Cerebellar nuclear complex (tissue), 1 donor: ENCODE results near the gene CCBE1.

Source experiments
- DNase-seq, 2 experiments: peaks; one replicate each; lab custom pipeline; 2025; lab: John Stamatoyannopoulos, UW

CCBE1 gene

DNA sequence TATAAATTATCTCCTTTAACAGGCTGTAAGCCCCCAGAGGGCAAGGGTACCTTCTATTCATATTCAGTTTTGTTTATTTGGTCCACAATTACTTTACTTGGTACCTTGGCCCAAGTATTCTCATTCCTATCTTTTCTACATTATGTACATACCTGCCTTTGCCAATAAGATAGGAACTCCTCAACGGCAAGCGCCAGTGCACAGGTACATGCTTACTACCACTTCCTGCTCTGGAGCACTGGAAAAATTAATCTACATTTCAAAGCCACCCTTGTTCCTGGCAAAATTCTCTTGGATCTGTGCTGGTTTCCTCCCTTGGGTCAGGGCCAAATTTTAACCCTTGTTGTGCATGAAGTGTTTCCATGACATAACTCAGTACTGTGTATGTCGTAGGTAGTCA lies 303.8 kb downstream of the CCBE1 start:
- DNase-seq, result no peak

DNA sequence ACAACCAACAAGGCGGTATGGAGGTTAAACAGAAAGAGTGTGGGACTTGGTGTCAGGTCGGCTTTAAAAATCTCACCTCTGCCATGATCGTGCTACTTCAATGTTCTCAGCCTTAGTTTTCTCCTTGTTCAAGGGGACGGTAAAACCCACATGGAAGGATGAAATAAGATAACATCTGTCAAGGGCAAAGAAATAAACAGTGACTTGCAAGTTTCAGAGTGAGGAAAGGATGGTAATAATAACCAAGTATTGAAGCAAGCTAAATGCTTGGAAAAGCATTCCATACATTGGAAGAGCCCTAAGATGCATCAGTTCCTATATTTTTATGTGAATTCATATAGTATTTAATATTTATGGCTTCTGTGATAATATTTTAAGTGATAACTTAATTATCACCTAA lies 308.4 kb downstream of the CCBE1 start:
- no peak for DNase-seq

DNA sequence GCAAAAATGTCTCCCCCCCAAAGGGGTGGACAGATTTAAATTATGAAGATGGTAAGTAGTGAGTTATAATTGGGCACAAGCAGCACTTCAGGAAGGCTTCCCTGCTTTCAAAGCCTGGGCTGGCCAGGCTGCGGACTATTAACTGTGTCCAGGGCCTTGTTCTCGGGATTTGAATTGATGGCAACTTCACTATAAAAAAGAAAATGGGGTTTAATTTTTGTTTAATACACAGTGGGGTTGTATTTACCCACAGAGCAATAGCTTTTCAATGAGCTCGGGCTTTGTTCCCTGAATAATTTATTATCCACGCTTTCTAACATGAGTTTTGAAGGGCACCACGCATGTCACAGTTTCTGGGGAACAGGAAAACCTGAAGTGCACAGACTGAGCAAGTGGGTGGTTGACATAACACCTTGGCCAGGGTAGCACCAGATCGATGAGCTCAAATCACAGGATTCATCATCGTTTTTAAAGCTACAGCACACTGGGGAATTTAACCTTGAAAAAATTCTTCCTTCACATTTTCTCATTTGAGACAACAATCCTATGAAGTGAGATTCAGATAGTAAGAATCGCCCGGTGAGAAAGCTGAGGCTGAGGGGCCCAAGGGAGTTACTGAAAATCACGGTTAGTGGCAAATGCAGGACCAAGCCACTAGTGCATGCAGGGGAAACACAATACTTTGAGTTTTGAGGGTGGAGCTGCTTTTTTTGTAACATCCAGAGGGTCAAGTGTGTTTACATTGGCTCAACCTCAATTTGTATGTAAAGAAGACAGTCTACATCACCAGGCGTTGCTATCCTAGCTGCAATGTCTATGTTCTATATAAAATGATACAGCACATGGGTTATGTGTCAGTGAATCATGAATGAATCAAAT lies 309.3 kb downstream of the CCBE1 start:
- no peak for DNase-seq

DNA sequence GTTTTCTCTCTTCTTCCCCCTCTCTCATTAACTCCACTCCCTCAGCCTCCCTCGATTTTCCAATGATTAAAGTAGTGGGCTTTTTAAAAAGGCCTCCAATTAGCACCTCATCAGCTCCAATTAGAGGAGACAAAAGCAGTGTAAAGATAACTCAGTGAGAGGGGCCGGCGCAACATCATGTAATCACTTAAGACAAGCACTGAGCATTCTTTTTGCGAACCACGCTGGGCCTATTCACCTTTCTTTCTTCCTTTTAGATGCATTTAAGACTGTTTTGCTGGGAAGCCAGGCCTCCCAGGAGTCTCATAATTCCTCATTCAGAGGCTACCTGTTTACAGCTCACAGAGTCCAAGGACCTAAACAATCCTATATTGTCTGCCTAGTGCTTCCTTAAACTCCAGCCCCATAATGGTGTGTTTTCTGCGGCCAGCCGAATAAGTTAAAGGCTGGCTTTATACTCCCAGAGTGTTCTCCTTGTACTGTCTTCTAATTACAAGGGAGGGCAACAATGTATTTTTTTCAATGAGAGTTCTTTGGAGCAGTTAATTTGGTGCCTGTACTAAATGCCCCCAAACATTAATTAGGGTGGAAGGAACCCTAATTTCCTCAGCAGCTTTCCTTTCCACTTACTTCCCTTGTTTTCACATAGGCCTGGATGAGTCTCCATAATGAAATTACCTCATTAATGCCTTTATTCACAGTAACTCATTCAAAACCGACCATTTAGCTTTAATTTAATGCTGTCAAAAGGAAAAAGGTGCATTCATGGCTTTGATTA lies 310.1 kb downstream of the CCBE1 start:
- DNase-seq, result no peak

DNA sequence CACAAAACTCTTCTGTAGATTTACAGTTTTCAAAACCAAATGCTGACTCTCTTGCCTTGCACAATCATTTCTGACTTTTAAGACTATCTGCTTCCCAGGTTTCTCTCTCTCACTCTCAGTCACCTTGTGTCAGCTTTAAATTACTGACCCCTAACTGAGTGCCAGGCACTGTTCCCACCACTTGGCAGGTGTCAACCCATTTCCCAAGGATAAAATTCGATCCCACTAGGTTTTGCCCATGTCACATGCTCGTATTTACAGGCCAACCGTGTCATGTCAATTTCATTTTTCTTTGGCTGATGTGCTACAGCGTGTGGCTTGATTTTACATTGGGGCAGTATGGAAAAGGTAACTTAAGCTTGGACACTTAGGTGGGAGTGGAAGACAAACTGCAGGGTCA lies 312.0 kb downstream of the CCBE1 start:
- no peak for DNase-seq

DNA sequence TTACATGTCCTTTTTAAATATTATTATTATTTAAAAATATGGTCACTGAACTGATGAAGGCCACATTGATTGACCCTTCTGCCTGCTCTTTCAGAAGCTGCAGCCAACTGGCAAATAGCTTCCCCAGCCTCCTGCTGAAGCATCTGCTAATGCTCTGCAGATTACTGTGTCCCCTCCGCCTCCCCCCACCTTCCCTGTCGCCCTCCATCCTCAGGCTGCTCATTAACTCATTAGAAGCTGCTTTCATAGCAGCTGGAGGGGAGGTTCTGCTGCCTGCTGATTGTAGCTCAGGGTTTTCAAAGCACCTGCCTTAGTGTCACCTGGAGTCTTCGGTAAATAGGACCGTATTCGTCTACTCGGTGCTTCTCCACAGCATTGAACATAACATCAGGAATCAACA lies 313.4 kb downstream of the CCBE1 start:
- DNase-seq, result no peak

DNA sequence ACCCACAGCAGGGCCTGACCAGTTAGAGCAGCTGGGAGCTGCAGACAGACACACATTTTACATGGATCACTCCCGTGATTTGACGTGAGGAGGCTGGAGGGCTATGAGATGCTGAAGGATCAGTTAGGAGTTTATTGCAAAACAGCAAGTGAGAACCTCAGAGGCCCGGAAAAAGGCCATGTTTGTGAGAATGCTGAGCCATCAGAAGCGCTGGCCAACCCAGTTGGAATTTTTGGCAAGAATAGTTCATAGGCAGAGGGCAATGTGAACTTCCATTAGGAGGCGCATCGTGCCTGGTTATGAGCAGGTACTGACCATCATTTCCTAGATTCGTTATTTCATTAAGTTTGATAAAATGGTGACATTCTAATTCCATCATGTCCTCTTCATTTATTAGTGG lies 314.8 kb downstream of the CCBE1 start:
- DNase-seq, result no peak

DNA sequence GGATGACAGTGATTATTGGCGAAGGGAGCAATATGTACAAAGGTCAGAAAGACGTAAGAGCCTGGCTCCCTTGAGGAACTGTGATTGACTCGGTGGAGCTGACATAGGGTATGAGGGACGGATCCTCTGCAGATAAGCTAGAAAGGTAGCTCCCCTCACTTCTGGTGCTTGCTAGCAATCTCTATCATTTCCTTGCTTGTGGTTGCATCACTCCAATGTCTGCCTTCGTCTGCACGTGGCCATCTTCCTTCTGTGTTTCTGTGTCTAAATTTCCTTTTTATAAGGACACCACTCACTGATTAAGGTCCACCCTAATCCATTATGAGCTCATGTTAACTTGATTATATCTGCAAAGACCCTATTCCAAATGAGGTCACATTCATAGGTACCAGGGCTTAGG lies 315.3 kb downstream of the CCBE1 start:
- no peak for DNase-seq
